ENCODE data around the gene NCOA1. TPM values are rescaled to one million over a fixed set of nuclear protein-coding genes. Genes with fewer than 3 reads are reported as not detected.

Gene NCOA1
- total RNA-seq, 1 experiment from 2014 or later: 24.6 TPM

GRCh38 chr2:24642351-24642750 lies 151.3 kb downstream of the NCOA1 start:
- no peaks in the 10 kb centered on the region for H3K27me3 ChIP-seq (ENCODE audit: control insufficient read depth, insufficient read depth, low read length)

GRCh38 chr2:24643051-24643450 lies 152.0 kb downstream of the NCOA1 start:
- BruUV-seq (replicated peaks): no TSS peak
- H3K9me3 ChIP-seq (ENCODE audit: control insufficient read depth, insufficient read depth, low read depth, low read length): no peaks in the 10 kb centered on the region
- no peaks in the 10 kb centered on the region for H3K4me1 ChIP-seq (ENCODE audit: control insufficient read depth, insufficient read depth, low read length)
- in situ Hi-C loops (cut with HindIII; ENCODE audit: low pct_unique_long_range_greater_than_20kb, low sequenced_read_pairs): no loop called here
- DNase-seq (ENCODE audit: low read depth, low spot score) (no peak), ATAC-seq (no peak)
- CTCF ChIA-PET: no interaction called here
- H3K36me3 ChIP-seq (ENCODE audit: control insufficient read depth, insufficient read depth, low read length): no peaks in the 10 kb centered on the region
- intact Hi-C loops (cut with micrococcal nuclease; ENCODE audit: unreplicated experiment): no loop called here
- H3K27ac ChIP-seq (ENCODE audit: low read length): no peak overlapping the region
- no peak overlapping the region for H3K4me3 ChIP-seq (ENCODE audit: low read depth in 2 of 2, low read length in 2 of 2)
- H3K27me3 ChIP-seq (ENCODE audit: control insufficient read depth, insufficient read depth, low read length): no peaks in the 10 kb centered on the region
- POLR2A ChIA-PET: no interaction called here
- TF ChIP-seq CTCF (IDR thresholded peaks at IDR 0.05) (no peak), SIN3A (IDR thresholded peaks at IDR 0.05; ENCODE audit: borderline replicate concordance, insufficient read depth, low read depth, low read length) (no peak), POLR2AphosphoS5 (IDR thresholded peaks at IDR 0.05; ENCODE audit: low read depth, low read length) (no peak), REST (IDR thresholded peaks at IDR 0.05; ENCODE audit: insufficient read depth in 1 of 2, low read depth in 2 of 2, low read length in 1 of 2) (no peak), TCF7L2 (IDR thresholded peaks at IDR 0.05; ENCODE audit: low read depth, low read length) (no peak)

More at GRCh38 chr2:24642351-24642750, 151.3 kb downstream of the NCOA1 start:
- no peak overlapping the region for H3K4me3 ChIP-seq (ENCODE audit: low read depth in 2 of 2, low read length in 2 of 2)
- H3K9me3 ChIP-seq (ENCODE audit: control insufficient read depth, insufficient read depth, low read depth, low read length): no peaks in the 10 kb centered on the region
- no peaks in the 10 kb centered on the region for H3K36me3 ChIP-seq (ENCODE audit: control insufficient read depth, insufficient read depth, low read length)
- BruUV-seq (replicated peaks): no TSS peak
- ChIA-PET POLR2A (interaction anchor here (0.6 kb wide), 2 partner anchors 61 to 162 kb away, joined by 3 read pairs; no protein-coding TSS in a partner anchor), CTCF (no interaction called here)
- ATAC-seq (no peak), DNase-seq (ENCODE audit: low read depth, low spot score) (no peak)
- no peaks in the 10 kb centered on the region for H3K4me1 ChIP-seq (ENCODE audit: control insufficient read depth, insufficient read depth, low read length)
- intact Hi-C loops (cut with micrococcal nuclease; ENCODE audit: unreplicated experiment) (no loop called here), in situ Hi-C loops (cut with HindIII; ENCODE audit: low pct_unique_long_range_greater_than_20kb, low sequenced_read_pairs) (no loop called here)
- no peak overlapping the region for H3K27ac ChIP-seq (ENCODE audit: low read length)
- no peak for TF ChIP-seq REST (IDR thresholded peaks at IDR 0.05; ENCODE audit: insufficient read depth in 1 of 2, low read depth in 2 of 2, low read length in 1 of 2)
- no peak for TF ChIP-seq SIN3A (IDR thresholded peaks at IDR 0.05; ENCODE audit: borderline replicate concordance, insufficient read depth, low read depth, low read length)
- no peak for TF ChIP-seq CTCF (IDR thresholded peaks at IDR 0.05)
- no peak for TF ChIP-seq TCF7L2 (IDR thresholded peaks at IDR 0.05; ENCODE audit: low read depth, low read length)
- no peak for TF ChIP-seq POLR2AphosphoS5 (IDR thresholded peaks at IDR 0.05; ENCODE audit: low read depth, low read length)

Data from Panc1 (cell line).